Measurements from ENCODE around the gene DNAJC16.
"Not testable (repeated sequence)": the region's sequence is repeated elsewhere in the genome, so short reads cannot be mapped to it uniquely, and the experiment has no call there.

The DNAJC16 gene

DNA sequence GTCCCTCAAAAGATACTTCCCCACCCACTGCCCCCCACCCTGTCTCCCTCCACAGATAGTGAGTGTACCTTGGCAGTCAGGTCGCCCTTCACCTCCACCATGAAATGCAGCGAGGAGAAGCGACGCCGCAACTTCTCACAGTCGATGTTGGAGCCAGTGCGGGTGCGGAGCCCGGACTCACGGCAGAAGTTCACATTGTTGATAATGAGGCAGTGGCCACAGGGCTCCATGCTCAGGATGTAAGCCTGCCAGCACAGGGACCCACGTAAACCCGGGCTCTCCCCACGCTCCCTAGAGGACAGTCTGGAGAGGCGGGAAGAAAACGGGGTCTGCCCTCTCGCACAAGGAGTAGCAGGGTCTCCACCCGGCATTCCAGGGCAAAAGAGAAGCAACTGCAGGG is 19.8 kb upstream of the DNAJC16 start:
- in situ Hi-C loops (cut with MboI; ENCODE audit: low sequenced_read_pairs) = no loop called here

DNA sequence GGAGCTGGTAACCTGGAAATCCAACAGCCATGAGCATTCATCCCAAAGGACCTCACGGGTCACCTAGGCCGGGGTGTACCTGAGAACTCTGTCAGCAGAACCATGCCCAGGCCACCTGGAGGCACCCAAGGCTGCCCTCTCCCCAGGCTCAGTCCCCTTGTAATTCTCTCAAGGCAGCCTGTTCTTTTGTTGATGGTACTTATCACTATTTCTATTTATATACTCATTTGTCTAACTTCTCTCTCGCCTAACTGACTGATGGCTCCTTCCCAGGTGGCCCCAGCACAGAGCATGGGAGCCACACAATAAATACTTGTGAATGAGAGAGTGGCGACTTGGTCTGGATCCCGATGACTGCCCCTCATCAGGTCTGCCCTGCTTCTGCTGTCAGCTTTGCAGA is 19.4 kb upstream of the DNAJC16 start:
- in situ Hi-C loops (cut with MboI; ENCODE audit: low sequenced_read_pairs) = no loop called here

DNA sequence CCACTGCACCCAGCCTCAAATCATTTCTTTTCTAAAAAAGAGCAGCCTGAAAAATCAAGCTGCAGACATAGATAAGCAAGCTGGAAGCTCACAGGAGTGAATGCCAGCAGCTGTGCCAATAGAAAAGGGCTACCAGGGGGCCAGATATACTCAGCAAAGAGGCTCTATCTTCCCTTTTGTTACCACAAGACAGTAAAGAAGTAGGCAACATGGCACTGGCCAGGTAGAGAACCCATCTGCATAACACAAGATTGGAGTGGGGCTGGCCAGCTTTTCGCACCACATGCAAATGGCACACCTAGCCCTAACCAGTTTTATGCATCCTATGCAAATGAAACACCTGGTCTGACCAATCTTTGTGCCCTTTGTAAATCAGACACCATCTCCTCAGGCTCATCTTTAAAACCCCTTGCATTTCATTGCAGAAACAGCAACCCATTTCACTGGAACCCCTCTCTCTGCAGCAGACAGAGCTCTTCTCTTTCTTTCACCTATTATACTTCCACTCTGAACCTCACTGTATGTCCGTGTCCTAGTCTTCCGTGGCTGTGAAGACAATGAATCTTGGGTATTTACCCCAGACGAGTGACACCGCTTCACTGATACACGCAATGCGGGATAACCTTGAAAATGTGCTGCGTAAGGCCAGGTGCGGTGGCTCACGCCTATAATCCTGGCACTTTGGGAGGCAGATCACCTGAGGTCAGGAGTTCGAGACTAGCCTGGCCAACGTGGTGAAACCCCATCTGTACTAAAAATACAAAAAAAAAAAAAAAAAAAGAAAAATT is 17.8 kb upstream of the DNAJC16 start:
- in situ Hi-C loops (cut with MboI; ENCODE audit: low sequenced_read_pairs) = no loop called here

DNA sequence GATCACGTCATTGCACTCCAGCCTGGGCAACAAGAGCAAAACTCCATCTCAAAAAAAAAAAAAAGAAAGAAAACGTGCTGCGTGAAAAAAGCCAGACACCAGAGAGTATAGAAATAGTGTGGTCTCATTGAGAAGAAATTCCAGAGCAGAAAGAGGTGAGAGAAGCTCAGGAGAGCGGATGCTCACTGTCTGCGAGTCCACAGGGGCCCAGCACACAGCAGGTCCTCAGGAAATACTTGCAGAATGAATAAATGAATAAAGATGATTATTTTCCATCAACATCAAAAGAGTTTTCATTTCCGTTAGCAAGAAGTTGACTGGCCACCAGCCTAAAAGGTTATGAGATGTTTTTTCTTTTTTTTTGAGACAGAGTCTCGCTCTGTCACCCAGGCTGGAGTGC is 17.1 kb upstream of the DNAJC16 start:
- in situ Hi-C loops (cut with MboI; ENCODE audit: low sequenced_read_pairs) = no loop called here

DNA sequence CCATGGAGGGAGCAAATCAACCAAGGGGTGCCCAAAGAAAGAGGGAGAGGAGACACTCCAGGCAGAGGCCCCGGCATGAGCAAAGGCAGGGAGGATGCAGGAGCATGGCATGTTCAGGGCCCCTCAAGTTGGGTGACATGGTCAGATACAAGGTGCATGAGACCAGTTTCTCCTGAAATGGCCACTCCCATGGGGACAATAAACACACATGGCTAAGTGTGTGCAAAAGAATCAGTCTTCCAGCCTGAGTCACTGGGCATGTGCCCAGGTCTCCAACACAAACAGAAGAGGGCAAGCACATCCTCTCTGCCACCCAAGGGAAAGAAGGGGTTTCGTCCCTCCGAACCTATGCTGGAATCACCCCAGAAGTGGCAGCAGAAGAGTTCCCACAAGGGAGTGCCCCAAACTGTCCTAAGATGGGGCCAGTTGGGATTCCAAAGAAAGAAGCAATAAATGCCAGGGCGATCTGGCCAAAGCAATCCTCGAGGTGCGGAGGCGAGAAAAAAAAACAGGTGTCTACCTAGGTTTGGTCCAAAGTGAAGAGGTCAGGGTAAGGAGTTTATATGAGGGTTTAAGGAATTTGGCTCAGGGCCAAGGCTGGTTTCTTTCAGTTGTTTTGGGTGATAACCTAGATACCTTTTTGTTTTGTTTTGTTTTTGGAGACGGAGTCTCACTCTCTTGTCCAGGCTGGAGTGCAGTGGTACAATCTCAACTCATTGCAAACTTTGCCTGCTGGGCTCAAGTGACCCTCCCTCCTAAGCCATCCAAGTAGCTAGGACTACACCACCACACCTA is 15.8 kb upstream of the DNAJC16 start:
- in situ Hi-C loops (cut with MboI; ENCODE audit: low sequenced_read_pairs) = no loop called here

DNA sequence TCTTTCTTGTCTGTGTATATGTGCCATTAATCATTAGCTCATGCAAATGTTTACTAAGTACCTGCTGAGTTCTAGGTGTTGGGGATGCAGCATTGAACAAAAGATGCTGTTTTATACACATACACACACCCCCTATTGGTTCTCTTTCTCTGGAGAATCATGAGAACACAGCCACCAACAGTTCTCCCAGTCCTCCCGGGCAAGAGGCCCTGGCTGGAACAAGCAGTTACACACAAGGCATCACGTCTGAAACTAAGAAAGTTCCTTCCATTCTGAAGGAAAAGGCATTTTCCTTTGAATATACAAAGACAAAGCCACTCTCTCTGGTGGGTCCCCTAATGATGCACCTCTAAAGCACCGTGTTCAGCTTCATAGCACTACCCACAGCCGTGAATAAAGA is 13.5 kb upstream of the DNAJC16 start:
- in situ Hi-C loops (cut with MboI; ENCODE audit: low sequenced_read_pairs) = no loop called here

DNA sequence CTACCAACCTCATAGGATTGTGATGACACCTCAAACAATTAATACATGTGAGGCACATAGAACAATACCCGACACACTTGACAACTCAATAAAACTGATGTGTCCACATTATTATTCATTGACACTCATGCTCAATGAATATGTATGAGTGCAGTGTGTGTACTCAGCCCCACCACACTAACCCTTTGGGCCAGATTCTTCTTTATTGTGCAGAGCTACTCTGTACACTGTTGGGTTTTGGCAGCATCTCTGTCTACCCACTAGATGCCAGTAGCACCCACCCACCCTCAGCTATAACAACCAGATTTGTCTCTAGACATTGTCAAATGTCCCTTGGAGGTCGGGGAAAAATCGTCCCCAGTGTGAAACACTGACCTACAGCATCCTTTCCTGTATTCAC is 12.7 kb upstream of the DNAJC16 start:
- in situ Hi-C loops (cut with MboI; ENCODE audit: low sequenced_read_pairs) = no loop called here

DNA sequence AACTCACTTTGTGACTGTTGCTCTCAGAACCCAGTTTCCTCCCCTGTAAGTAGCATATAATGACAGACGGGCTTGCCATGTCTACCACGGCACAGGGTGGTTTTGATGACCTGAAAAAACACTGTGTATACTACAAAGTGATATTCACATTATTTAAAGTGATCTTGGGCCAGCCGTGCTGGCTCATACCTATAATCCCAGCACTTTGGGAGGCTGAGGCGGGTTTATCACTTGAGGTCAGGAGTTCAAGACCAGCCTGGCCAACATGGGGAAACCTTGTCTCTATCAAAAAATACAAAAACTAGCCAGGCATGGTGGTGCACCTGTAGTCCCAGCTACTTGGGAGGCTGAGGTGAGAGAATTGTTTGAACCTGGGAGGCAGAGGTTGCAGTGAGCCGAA is 12.1 kb upstream of the DNAJC16 start:
- in situ Hi-C loops (cut with MboI; ENCODE audit: low sequenced_read_pairs) = not testable (repeated sequence)

DNA sequence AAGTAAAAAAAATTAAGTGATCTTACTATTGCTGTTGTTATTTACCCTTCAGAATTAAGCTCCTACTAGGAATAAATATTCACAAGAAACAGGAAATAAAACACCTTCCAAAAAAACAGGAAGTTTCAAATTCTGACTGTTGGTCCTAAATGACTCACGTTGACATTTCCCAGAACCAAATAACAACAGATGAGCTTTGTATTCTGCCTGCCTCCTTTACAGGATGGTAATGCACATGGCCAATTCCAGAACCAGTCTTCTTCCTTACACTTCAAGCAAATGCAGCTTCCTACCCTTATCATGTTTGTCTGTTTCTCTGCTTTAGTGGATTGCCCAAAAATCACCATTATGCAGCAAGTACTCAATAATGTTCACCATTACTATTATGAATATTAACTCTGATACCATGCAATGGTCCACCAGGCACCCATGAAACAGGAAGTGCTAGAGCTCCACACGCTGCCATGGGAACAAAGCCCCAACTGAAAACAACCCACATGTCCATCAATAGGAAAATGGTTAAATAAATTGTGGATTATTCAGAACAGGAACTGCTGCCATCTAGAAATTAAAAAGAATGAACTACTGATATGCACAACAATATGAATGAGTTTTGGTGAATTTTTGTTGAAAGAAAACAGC is 11.5 kb upstream of the DNAJC16 start:
- in situ Hi-C loops (cut with MboI; ENCODE audit: low sequenced_read_pairs) = no loop called here

DNA sequence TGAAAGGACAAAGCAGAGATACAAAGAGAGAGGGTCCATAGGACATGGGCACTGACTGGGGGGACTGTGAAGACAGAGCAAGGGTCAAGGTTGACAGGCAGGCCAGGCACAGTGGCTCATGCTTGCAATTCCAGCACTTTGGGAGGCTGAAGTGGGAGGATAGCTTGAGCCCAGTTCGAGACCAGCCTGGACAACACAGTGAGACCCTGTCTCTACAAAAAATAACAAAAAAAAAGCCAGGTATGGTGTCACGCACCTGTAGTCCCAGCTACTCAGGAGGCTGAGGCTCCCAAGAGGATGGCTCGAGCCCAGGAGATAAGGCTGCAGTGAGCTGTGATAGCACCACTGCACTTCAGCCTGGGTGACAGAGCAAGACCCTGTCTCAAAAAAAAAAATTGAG is 7.0 kb upstream of the DNAJC16 start:
- in situ Hi-C loops (cut with MboI; ENCODE audit: low sequenced_read_pairs) = no loop called here

DNA sequence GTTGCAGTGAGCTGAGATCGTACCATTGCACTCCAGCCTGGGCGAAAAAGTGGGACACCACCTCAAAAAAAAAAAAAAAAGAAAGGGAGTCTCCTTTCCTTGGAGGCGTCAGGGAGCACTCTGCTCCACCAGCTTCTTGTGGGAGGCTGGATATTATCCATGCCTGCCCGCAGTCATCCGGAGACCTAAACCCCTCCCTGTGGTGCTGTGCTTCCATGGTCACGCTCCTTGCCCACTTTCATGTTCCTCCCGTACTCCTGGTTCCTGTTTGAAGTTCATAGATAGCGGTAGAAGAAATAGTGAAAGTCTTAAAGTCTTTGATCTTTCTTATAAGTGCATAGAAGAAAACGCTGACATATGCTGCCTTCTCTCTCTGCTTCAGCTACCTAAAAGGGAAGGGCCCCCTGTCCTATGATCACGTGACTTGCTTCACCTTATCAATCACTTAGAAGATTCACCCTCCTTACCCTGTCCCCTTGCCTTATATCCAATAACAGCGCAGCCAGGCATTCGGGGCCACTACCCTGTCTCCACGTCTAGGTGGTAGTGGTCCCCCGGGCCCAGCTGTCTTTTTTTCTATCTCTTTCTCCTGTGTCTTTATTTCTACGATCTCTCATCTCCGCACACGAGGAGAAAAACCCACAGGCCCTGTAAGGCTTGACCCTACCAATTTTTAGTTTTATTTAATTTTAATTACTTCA is 5.3 kb upstream of the DNAJC16 start:
- in situ Hi-C loops (cut with MboI; ENCODE audit: low sequenced_read_pairs) = not testable (repeated sequence)

DNA sequence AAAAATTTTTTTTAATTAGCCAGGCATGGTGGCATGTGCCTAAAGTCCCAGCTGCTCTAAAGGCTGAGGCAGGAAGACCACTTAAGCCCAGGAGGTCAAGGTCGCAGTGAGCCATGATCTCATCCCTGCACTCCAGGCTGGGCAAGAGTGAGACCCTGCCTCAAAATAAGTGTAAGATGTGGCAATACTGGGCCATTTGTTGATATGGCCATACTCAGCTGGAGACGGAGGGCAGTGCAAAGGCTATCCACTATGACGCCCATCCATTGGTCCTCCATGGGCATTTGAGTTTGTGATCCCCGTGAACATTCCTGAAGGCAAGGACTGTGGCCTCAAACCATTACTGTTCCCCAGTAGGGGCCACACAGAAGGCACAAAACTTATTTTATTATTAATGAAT is 4.1 kb upstream of the DNAJC16 start:
- in situ Hi-C loops (cut with MboI; ENCODE audit: low sequenced_read_pairs) = no loop called here

DNA sequence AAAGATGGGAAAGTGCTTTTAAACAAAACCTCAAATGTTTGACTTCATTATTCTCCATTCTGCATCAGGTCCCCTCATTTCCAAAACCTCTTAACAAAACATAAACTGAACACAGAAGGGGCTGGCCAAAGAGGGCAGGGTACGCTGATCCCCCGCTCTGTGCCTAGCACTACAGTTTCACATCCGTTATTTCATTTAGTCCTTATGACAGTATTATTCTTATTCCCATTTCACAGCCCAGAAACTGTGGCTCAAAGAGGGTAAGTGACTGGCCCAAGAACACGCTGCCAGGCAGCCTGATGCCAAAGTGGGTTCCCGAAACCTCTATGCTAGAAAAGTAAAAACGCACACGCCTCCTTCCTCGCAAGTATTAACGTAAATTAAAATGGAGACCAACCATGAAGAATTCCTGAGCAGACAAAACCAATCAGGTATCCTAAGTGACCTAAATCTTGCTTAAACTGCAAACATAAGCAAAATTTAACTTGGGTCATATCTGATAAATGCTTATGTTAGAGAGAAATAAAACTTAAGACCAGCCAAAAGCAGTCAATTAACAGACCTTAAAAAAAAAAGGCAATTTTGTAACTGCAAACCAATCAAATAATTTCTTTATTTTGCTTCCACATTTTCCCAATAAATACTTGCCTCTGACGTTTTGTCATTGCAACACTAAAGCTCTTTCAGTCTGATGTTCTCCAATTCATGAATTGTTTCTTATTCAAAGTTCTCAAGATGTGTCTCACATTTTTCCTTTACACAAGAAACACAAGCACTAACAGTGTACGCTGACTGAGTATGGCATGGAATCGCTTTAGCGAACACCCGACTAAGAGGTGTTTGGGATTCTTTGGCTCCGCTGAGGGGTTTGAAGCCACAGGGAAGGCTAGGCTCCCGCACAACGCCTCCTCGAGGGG is 3.3 kb upstream of the DNAJC16 start:
- in situ Hi-C loops (cut with MboI; ENCODE audit: low sequenced_read_pairs) = no loop called here

DNA sequence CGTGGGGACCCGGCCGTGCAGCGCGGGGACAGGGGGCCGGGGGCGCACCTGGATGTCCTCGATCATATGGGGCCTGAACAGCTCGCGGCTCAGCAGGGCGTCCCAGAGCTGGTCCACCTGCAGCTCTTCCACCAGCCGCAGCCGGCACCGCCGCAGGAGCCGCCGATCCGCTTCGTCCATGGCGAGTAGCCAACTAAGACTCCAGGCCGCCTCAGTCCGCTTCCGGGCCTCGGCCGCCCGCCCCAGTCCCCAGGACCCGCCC is 2.7 kb upstream of the DNAJC16 start, which contains the start of gene CASP9:
Gene CASP9 (minus strand): TSS at position 195 of the 262 bp plus-strand sequence. CDS start 15 bp downstream, at position 180.
- in situ Hi-C loops (cut with MboI; ENCODE audit: low sequenced_read_pairs) = no loop called here

DNA sequence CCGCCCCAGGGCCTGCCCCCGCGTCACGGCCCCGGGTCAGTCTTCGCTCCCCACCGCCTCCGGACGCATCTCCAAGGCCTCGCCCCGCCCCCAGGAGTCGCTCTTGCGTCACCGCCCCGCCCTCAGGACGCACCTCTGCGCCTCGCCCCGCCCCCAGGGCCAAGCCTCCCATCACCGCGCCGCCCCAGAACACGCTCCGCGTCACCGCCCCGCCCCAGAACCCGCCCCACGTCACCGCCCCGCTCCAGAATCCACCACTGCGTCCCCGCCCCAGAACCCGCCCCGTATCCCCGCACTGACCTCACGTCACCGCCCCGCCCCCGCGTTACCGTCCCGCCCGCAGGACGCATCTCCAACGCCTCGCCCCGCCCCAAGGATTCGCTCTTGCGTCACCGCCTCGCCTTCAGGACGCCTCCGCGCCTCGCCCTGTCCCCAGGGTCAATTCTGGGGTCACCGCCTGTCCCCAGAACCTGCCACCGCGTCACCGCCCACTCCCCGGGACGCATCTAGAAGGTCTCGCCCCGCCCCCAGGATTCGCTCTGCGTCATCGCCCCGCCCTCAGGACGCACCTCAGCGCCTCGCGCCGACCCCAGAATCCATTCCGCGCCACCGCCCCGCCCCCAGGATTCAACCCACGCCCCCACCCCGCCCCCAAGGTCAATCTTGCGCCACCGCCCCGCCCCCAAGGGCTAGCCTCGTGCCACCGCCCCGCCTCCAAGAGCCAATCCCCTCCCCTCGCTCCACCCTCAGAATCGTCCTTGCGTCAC is 2.2 kb upstream of the DNAJC16 start:
- in situ Hi-C loops (cut with MboI; ENCODE audit: low sequenced_read_pairs) = no loop called here

DNA sequence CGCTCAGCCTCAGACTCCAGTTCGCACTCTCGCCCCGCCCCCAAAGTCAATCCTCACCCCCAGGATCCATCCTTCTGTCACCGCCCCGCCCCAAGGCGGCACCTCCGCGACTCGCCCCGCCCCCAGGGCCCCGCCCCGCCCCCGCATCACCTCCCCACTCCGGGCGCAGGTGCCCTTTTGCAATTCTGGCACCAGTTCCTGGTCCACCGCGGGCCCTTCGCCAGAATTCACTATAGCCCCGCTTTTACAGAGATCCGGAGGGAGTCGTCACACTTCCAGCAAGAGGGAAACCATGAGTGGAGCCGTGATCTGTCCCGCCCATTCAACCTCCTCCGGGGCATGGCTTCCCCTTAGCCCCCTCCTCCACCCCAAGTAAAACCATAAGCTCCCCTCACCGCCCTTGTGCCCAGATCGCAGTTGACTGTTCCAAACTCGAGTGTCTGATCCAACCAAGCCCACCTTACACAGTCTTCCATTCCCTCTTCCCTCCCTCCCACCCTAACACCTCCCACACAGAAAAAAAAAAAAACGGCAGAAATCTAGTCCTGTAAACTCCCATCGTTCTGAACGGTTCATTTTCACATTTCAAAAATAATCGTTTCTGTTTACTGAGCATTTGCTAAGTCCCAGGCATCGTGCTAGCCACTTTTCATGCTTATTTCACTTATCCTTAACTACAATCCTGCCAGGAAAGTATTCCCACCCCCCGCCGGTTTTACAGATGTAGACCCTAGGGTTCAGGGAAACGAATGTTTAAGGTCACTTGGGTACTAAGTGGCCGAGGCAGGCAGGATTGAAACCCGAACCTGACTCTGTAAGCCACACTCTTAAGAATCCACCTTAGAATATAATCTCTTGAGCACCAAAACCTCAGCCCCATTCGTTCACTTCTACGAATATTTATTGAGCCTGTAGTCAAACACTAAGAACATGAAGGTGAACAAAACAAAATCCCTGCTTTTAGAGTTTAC is 1.3 kb upstream of the DNAJC16 start:
- in situ Hi-C loops (cut with MboI; ENCODE audit: low sequenced_read_pairs) = no loop called here

DNA sequence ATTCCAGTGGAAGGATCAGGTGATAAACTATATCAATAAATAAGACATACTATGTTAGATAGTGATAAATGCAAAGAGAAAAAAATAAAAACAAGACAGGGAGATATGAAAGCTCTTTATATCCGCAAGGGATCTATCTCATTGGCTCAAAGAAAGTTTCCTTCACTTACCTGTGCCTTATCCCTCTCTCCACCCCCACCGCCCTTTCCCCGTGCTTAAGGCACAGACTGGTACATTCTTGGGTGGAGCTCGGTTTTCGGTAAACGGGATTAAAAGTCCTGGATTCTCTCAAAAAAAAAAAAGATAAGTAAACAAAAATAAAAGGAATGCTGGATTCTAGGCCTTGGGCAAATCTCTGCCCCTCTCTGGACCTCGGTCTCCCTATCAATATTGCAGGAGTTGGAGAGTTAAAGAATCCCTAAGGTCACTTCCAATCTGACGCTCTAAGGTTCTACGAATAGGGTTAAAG is 593 bp upstream of the DNAJC16 start:
- in situ Hi-C loops (cut with MboI; ENCODE audit: low sequenced_read_pairs) = no loop called here

DNA sequence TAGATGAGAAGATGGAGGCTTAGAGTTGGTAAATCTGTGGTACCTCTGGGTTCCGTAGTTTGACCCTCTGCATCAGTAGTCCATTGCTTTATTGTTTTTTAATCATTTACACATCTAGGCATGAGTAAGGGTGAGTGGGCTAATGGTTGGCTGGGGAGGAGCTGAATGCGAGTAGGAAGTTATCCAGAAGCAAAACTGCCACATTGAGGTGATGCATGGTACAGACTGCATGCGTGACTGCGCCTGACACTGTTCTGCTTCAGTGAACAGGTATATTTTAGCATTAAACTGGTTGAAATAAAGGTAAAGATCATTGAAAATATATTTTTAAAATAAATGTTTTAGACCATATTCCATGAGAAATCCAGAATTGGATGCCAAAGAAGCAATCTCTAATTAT is 4.4 kb downstream of the DNAJC16 start:
- in situ Hi-C loops (cut with MboI; ENCODE audit: low sequenced_read_pairs) = no loop called here
